Dedifferentiated amniotic fluid mesenchymal stem cell (primary cell): ENCODE measurements around the gene DCK.
"Not testable (repeated sequence)": the region's sequence is repeated elsewhere in the genome, so short reads cannot be mapped to it uniquely, and the experiment has no call there.

Source experiments
- DNase-seq: peaks from one replicate; pipeline ENCODE4 v3.0.0-alpha.2; 2016; ENCODE audit errors: extremely low spot score

The DCK gene

DNA sequence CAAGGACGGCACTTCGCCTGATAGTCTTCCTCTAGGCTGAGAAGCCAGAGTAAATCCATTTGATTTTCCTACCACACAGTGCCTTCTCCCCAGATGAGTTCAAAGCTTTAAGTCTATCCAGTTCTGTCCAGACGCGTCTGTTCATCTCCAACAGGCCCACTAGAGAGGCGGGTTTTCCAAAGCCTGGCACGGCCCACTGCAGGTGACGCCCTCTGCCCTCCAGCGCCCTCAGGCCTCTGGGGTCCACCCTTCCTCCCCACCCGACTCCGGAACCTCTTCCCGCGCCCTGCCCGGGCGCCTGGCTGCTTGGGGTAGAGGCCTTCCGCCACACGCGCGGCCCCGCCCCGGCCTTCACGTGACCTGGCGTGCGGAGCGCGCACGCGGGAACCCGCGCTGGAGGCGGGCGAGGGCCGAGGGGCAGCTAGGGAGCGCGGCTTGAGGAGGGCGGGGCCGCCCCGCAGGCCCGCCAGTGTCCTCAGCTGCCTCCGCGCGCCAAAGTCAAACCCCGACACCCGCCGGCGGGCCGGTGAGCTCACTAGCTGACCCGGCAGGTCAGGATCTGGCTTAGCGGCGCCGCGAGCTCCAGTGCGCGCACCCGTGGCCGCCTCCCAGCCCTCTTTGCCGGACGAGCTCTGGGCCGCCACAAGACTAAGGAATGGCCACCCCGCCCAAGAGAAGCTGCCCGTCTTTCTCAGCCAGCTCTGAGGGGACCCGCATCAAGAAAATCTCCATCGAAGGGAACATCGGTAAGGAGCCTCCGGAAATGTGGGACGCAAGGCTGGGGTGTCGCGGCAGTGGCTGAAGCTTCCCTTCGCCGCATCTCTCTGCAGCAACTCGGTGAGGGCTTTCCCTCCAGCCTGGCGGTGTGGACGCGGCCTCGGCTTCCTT lies at the start of gene DCK:
Gene DCK, plus strand, starts transcription at position 469 of the 888 bp plus-strand sequence. Its CDS starts 187 bp downstream, at position 656.
- DNase-seq = peak; percentile 61

GRCh38 chr4:70945046-70945445 lies 48.4 kb upstream of the DCK start:
- DNase-seq = no peak

DNA sequence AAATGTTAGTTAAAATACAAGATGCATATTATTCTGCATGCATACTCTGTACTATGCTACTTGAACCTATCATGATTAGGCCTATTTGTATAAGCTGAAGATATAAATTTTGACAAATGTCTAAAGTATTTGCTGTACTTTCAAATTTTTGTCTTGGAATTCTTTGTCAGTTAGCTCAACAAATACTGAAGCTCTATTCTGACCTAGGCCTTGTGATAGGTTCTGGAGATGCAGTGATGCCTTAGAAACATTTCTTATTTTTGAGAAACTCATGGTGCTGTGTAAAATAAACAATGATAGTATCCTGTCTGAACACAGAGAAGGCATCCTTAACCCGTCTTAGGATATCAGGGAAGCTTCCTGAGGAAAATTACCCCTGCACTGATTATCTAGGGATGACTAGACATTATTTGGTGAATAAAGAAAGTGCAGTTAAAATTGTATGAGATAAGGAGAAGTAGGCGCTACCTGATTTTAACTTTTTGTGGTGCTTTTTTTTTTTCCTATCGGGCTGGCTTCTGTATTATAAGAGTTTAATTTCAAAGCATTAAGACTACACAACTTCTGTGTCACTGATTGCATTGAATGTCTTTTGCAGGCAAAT lies 47.9 kb upstream of the DCK start:
- DNase-seq = peak; percentile 38

DNA sequence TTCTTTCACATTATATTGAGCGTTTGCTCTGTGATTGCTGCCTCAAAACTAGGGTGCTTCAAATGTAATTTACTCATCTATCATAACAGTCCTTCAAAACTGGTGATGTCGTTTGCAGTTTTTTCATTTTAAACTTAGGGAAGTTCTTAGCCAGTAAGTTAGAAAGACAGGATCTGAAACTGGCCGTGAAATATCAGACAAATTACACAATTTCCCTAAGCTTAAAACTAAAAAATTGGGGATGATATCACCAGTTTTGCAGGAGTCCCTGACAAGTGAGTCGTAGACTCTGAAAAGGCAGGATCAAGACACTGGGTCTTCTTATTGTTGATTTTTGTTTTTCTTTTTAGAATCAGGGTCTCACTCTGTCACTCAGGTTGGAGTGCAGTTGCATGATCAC lies 46.5 kb upstream of the DCK start:
- no peak for DNase-seq

- no peak for DNase-seq
Observed at GRCh38 chr4:70948665-70949260, 44.7 kb upstream of the DCK start.

GRCh38 chr4:70954032-70954431 lies 39.4 kb upstream of the DCK start:
- no peak for DNase-seq

- DNase-seq = no peak
Observed at GRCh38 chr4:70956549-70957210, 36.8 kb upstream of the DCK start.

DNA sequence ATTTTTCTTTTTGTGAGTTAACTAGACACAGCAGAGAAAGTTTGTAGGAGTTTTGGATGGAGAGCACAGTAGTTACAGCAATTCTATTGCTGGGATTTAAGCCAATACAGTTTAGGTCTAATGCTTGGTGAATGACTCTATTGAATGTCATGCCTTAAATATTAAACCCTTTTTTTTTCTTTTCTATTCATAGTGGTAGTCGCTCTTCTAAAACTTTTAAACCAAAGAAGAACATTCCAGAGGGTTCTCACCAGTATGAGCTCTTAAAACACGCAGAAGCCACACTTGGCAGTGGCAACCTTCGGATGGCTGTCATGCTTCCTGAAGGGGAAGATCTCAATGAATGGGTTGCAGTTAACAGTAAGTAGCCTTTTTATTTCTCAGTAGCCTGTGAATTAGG lies 34.8 kb upstream of the DCK start:
- peak; percentile 72 for DNase-seq

DNA sequence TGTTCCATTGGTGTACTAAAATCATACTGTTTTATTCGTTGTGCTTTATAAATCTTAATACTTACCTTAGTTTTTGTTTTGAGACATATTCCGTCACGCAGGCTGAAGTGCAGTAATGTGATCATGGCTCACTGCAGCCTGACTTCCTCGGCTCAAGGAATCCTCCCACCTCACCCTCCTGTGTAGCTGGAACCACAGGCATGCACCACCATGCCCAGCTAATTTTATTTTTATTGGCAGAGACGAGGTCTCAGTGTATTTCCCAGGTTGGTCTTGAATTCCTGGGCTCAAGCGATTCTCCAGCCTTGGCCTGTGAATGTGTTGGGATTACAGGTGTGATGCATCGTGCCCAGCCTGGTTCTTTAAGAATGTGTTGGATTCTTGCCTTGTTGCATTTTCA lies 24.4 kb upstream of the DCK start:
- DNase-seq = no peak

DNA sequence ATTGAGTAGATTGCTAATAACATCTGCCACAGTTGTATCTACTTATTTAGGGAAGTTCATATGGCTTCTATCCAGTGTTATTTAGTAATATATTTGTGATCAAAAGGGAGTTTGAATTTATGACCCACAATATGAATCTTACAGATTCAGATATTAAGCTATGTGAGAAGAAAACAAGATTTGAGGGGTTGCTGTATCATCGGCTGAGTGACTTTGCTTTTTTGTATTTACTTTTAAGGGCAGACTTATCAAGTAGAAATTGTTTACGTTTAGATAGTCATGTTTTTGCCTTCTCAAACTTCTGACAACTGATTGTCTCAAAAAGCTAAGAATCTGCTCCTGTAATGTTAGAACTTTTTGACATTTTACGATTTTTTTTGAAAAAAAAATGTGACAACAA lies 17.2 kb upstream of the DCK start:
- DNase-seq = no peak

DNA sequence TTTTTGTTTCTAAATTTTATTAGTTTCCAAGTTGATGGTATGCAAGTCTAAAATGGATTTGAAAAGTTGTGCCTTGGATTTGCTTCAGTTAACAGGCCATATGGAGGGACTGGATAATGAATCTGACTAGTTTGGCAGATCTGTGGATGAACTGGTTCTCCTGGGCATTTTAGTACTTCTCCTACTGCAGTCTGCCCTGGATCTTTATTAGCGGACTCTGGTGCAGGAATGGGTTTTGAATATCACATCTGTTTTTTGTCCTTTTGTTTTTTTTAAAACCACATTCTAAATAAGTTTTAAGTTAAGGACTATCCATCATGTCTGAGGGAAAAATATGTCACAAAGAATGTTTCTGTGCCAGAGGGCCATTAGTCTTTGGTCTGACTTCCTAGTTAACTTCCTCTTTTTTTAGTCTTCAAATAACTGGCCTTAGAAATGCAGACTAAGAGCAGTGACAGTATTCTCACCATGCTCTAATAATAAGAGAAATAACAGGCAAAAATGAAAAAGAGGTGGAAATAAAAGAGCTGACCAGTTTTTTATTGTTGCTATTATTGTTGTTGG lies 13.9 kb upstream of the DCK start:
- DNase-seq = no peak

- DNase-seq = no peak
Observed at GRCh38 chr4:70980196-70980595, 13.3 kb upstream of the DCK start.

- DNase-seq = no peak
Observed at GRCh38 chr4:70984106-70984505, 9.3 kb upstream of the DCK start.

DNA sequence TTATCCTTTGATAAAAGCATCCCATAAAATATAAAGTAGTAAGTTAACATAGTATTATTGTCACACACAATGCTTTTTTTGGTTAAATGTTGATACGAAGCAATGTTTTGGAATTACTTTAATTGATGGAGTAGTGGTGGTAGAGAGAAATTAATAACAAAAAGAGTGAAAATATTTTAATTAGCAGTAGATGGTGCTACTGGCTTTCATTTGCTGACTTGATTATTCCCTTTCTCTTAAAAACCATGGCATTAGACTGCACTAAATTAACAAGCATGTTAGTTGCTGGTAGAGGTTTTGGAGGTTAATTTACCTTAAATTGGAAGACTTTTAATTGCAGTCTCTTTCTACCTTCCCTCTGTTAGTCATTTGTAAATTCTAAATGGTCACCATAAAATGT lies 8.9 kb upstream of the DCK start:
- DNase-seq = no peak

GRCh38 chr4:70991596-70991995 lies 1.9 kb upstream of the DCK start:
- DNase-seq = no peak

- DNase-seq = no peak
Observed at GRCh38 chr4:70992391-70992881, 1.0 kb upstream of the DCK start.

DNA sequence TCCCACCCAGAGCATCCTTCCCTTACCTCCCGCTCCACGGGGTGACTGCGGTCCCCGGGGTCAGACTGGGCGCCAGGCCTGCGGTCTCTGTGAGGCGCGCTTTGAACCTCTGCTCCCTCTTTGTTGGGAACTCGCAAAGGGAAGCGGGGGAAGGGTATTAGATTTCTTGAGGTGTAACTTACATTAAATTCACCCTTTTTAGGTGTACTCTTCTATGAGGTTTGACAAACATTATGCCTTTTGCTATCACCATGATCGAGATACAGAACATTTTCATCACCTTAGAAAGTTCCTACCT lies 569 bp downstream of the DCK start:
- no peak for DNase-seq

- DNase-seq = no peak
Observed at GRCh38 chr4:70994387-70995099, 1.1 kb downstream of the DCK start.

- no peak for DNase-seq
Observed at GRCh38 chr4:70996018-70996360, 2.5 kb downstream of the DCK start.

DNA sequence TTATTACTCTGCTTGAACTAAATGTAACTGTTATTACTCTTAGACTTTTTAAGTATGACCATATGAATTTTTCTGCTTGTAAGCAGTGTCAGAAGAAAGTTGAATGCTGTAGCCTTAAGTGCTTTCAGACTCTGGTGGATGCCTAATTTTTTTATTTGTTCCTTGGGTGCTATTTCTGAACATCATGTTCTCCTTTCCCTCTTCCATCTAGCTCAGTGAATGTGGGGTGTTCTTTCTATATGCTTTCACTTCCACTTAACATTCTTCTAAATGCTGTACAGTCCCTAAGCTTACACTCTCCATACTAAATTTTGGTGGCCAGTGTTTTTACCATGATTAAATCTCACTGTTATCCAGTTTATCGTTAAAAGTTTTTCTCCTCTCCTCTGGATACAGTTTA lies 3.6 kb downstream of the DCK start:
- DNase-seq = no peak

DNA sequence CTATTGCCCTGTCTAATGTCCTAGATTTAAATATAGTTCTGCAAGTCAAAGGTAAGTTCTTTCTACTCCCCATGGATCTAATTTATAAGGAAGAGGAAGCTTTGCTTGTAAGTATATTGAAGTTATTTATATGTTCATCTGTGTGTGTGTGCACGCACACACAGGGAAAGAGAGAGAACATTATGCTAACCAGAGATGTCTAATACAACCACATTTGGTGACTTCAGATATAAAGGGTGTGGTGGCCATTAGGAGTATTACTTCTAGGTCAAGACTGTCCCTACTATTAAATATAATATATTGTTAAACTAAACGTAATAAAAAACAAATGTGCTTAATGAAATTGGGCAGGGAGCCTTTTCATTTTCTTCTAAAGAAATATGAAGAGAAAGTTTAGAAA lies 4.1 kb downstream of the DCK start:
- no peak for DNase-seq

DNA sequence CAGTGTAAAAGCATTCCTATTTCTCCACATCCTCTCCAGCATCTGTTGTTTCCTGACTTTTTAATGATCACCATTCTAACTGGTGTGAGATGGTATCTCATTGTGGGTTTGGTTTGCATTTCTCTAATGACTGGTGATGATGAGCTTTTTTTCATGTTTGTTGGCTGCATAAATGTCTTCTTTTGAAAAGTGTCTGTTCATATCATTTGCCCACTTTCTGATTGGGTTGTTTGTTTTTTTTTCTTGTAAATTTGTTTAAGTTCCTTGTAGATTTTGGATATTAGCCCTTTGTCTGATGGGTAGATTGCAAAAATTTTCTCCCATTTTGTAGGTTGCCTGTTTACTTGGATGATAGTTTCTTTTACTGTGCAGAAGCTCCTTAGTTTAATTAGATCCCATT lies 6.2 kb downstream of the DCK start:
- not testable (repeated sequence) for DNase-seq
